T-cell (primary cell): ENCODE measurements around the gene LRRK1. TPM values are rescaled to one million over a fixed set of nuclear protein-coding genes. Genes with fewer than 3 reads are reported as not detected.

Experiments
- ATAC-seq, 4 experiments: fragments of 200-7000 bp in 3 of 4; fragments of 150-1000 bp in 1 of 4; cut with Tn5 transposase; replicated peaks in 1 of 4; 1 replicate in 3 of 4; 2 replicates in 1 of 4; pipeline ENCODE4 v1.10.0; 2021; ENCODE audit warnings: moderate library complexity in 3 of 4, mild to moderate bottlenecking in 2 of 4, moderate number of reproducible peaks in 1 of 4
- CTCF ChIA-PET, 2 donors: fragments of 300-600 bp; sonication (Branson Sonifier 250); formaldehyde crosslinking; loops; one replicate each; lab custom pipeline; 2022; ENCODE audit warnings: antibody characterized with exemption in 2 of 2; lab: Charles Lee
- POLR2A ChIA-PET, 2 donors: fragments of 300-600 bp; sonication (Branson Sonifier 250); formaldehyde crosslinking; loops; one replicate each; lab custom pipeline; 2022; ENCODE audit warnings: antibody characterized with exemption in 2 of 2; lab: Charles Lee
- DNase-seq, 35 experiments: peaks; one replicate each; pipeline versions ENCODE4 v3.0.0 to v3.0.0-alpha.2; 2013 to 2023
- H3K27ac ChIP-seq: one replicate; pipeline ENCODE4 v1.5.1; 2013; ENCODE audit warnings: low read length
- H3K27me3 ChIP-seq, 2 experiments: replicated peaks in 1 of 2; 1 replicate in 1 of 2; 2 replicates in 1 of 2; pipeline versions ENCODE4 v1.6.1 to v1.7.0; 2013; ENCODE audit warnings: low read length in 1 of 2, mixed read lengths in 1 of 2; ENCODE audit not compliant: control insufficient read depth in 2 of 2, insufficient read depth in 2 of 2; ENCODE audit errors: extremely low read depth in 1 of 2
- H3K36me3 ChIP-seq, 2 donors: 1 replicate in 1 of 2; 2 replicates in 1 of 2; pipeline versions ENCODE4 v1.6.1 to v1.7.0; 2013; ENCODE audit warnings: low read length in 1 of 2; ENCODE audit not compliant: control insufficient read depth in 2 of 2, insufficient read depth in 1 of 2; ENCODE audit errors: extremely low read depth in 1 of 2
- H3K4me1 ChIP-seq, 2 experiments: 1 replicate in 1 of 2; 2 replicates in 1 of 2; pipeline versions ENCODE4 v1.6.1 to v1.7.0; 2013; ENCODE audit warnings: low read length in 2 of 2, mixed read lengths in 1 of 2; ENCODE audit not compliant: insufficient read depth in 2 of 2, control insufficient read depth in 1 of 2; ENCODE audit errors: extremely low read depth in 1 of 2
- H3K4me3 ChIP-seq, 2 donors: 1 replicate in 1 of 2; 2 replicates in 1 of 2; pipeline versions ENCODE4 v1.5.1 to v1.7.0; 2013; ENCODE audit warnings: mild to moderate bottlenecking in 2 of 2, low read length in 1 of 2, moderate library complexity in 1 of 2; ENCODE audit not compliant: control insufficient read depth in 1 of 2; ENCODE audit errors: extremely low read depth in 1 of 2
- H3K9me3 ChIP-seq: 2 replicates; pipeline ENCODE4 v1.7.0; 2013
- H3K27ac Mint-ChIP-seq, 2 donors: one replicate each; pipeline ENCODE4 v1.8.0; 2020 to 2021; ENCODE audit warnings: mild to moderate bottlenecking in 2 of 2, mixed read lengths in 2 of 2
- H3K27me3 Mint-ChIP-seq, 2 donors: one replicate each; pipeline ENCODE4 v1.8.0; 2021 to 2022; ENCODE audit warnings: mixed read lengths in 2 of 2
- H3K36me3 Mint-ChIP-seq: one replicate; pipeline ENCODE4 v1.8.0; 2021; ENCODE audit warnings: mixed read lengths
- H3K4me1 Mint-ChIP-seq, 3 donors: one replicate each; pipeline ENCODE4 v1.8.0; 2020 to 2022; ENCODE audit warnings: mixed read lengths in 3 of 3, mild to moderate bottlenecking in 1 of 3
- H3K4me3 Mint-ChIP-seq, 3 donors: one replicate each; pipeline ENCODE4 v1.8.0; 2020 to 2022; ENCODE audit warnings: mild to moderate bottlenecking in 3 of 3, mixed read lengths in 3 of 3, moderate library complexity in 3 of 3
- H3K9me3 Mint-ChIP-seq, 3 donors: one replicate each; pipeline ENCODE4 v1.8.0; 2020 to 2022; ENCODE audit warnings: mixed read lengths in 3 of 3
- WGBS: methylation state at CpG from one replicate; pipeline ENCODE4 v1.1.5; 2013; ENCODE audit warnings: missing lambda C conversion rate; ENCODE audit not compliant: insufficient coverage; 5-methylcytosine and 5-hydroxymethylcytosine counted together
- total RNA-seq, 35 experiments: library from RNA in 6 of 35; stranded (reverse) in 6 of 35; fragments of 120-200 nt in 1 of 35; gene quantifications; one replicate each; pipeline versions ENCODE4 v1.2.1 to v1.2.4 and lab custom pipeline; 2013 to 2026

LRRK1 gene
- total RNA-seq, 5 donors from 2014 or later (not counting 1 experiment from before 2014, with no cell fraction given), result 1.1 to 2.0 (median 1.7) TPM

GRCh38 chr15:101026656-101027272 lies 107.6 kb downstream of the LRRK1 start:
- ATAC-seq (no peak), DNase-seq (peak in 1 of 35 experiments; percentile 19)
- POLR2A ChIA-PET, result no interaction called here
- H3K4me1 Mint-ChIP-seq, result no peaks in the 10 kb centered on the region
- H3K27me3 Mint-ChIP-seq, result peaks cover 8 to 11% of the 10 kb centered on the region in 2 donors
- Histone ChIP-seq H3K36me3 (no peaks in the 10 kb centered on the region), H3K9me3 (no peaks in the 10 kb centered on the region), H3K4me1 (no peaks in the 10 kb centered on the region), H3K27ac (no peak overlapping the region), H3K4me3 (no peak overlapping the region), H3K27me3 (peaks cover 0 to 17% of the 10 kb centered on the region in 2 experiments)
- no peaks in the 10 kb centered on the region for H3K9me3 Mint-ChIP-seq
- CTCF ChIA-PET, result no interaction called here
- H3K4me3 Mint-ChIP-seq, result no peak overlapping the region
- no peaks in the 10 kb centered on the region for H3K36me3 Mint-ChIP-seq
- H3K27ac Mint-ChIP-seq, result no peak overlapping the region
- WGBS, result 78% methylated on average over 12 of the region's 13 CpGs

GRCh38 chr15:101027273-101027901 lies 108.2 kb downstream of the LRRK1 start:
- Histone ChIP-seq H3K4me1 (no peaks in the 10 kb centered on the region), H3K4me3 (no peak overlapping the region), H3K36me3 (no peaks in the 10 kb centered on the region), H3K9me3 (no peaks in the 10 kb centered on the region), H3K27me3 (peaks cover 0 to 17% of the 10 kb centered on the region in 2 experiments), H3K27ac (no peak overlapping the region)
- Mint-ChIP-seq H3K4me3 (no peak overlapping the region), H3K4me1 (no peaks in the 10 kb centered on the region), H3K9me3 (no peaks in the 10 kb centered on the region), H3K27me3 (peaks cover 9 to 12% of the 10 kb centered on the region in 2 donors), H3K27ac (no peak overlapping the region), H3K36me3 (no peaks in the 10 kb centered on the region)
- ATAC-seq (no peak), DNase-seq (peak in 1 of 35 experiments; percentile 18)
- ChIA-PET CTCF (no interaction called here), POLR2A (no interaction called here)
- WGBS, result 83% methylated on average over 17 of the region's 25 CpGs

- CTCF ChIA-PET, result no interaction called here
Observed at GRCh38 chr15:101027920-101028319, 108.8 kb downstream of the LRRK1 start.

GRCh38 chr15:101028321-101028720 lies 109.2 kb downstream of the LRRK1 start:
- peaks cover 14 to 15% of the 10 kb centered on the region in 2 donors for H3K27me3 Mint-ChIP-seq
- 73% methylated on average over 6 of the region's 9 CpGs for WGBS
- Histone ChIP-seq H3K4me3 (no peak overlapping the region), H3K36me3 (no peaks in the 10 kb centered on the region), H3K27ac (no peak overlapping the region), H3K9me3 (no peaks in the 10 kb centered on the region), H3K27me3 (peaks cover 0 to 16% of the 10 kb centered on the region in 2 experiments), H3K4me1 (no peaks in the 10 kb centered on the region)
- POLR2A ChIA-PET, result no interaction called here
- no peaks in the 10 kb centered on the region for H3K36me3 Mint-ChIP-seq
- no peak overlapping the region for H3K27ac Mint-ChIP-seq
- ATAC-seq (no peak), DNase-seq (peak in 1 of 35 experiments; percentile 11)
- H3K9me3 Mint-ChIP-seq, result no peaks in the 10 kb centered on the region
- no peak overlapping the region for H3K4me3 Mint-ChIP-seq
- H3K4me1 Mint-ChIP-seq, result no peaks in the 10 kb centered on the region
- CTCF ChIA-PET, result no interaction called here

More at GRCh38 chr15:101027920-101028319, 108.8 kb downstream of the LRRK1 start:
- no peak for ATAC-seq
- WGBS, result 72% methylated on average over 8 of the region's 13 CpGs
- Mint-ChIP-seq H3K4me3 (no peak overlapping the region), H3K4me1 (no peaks in the 10 kb centered on the region), H3K27ac (no peak overlapping the region), H3K36me3 (no peaks in the 10 kb centered on the region), H3K27me3 (peaks cover 12 to 13% of the 10 kb centered on the region in 2 donors), H3K9me3 (no peaks in the 10 kb centered on the region)
- no peaks in the 10 kb centered on the region for H3K4me1 ChIP-seq
- POLR2A ChIA-PET, result no interaction called here
- no peak overlapping the region for H3K27ac ChIP-seq
- H3K27me3 ChIP-seq, result peaks cover 0 to 17% of the 10 kb centered on the region in 2 experiments
- H3K9me3 ChIP-seq, result no peaks in the 10 kb centered on the region
- H3K36me3 ChIP-seq, result no peaks in the 10 kb centered on the region
- no peak for DNase-seq
- no peak overlapping the region for H3K4me3 ChIP-seq

GRCh38 chr15:101028772-101029438 lies 109.7 kb downstream of the LRRK1 start:
- ChIA-PET CTCF (no interaction called here), POLR2A (no interaction called here)
- H3K36me3 ChIP-seq, result no peaks in the 10 kb centered on the region
- DNase-seq (peak in 1 of 35 experiments; percentile 4), ATAC-seq (no peak)
- H3K27ac ChIP-seq, result no peak overlapping the region
- no peak overlapping the region for H3K4me3 ChIP-seq
- no peaks in the 10 kb centered on the region for H3K9me3 Mint-ChIP-seq
- H3K4me3 Mint-ChIP-seq, result no peak overlapping the region
- no peaks in the 10 kb centered on the region for H3K4me1 Mint-ChIP-seq
- H3K27ac Mint-ChIP-seq, result no peak overlapping the region
- peaks cover 0 to 14% of the 10 kb centered on the region in 2 experiments for H3K27me3 ChIP-seq
- no peaks in the 10 kb centered on the region for H3K36me3 Mint-ChIP-seq
- H3K4me1 ChIP-seq, result no peaks in the 10 kb centered on the region
- H3K27me3 Mint-ChIP-seq, result peaks cover 17% of the 10 kb centered on the region in 2 donors
- no peaks in the 10 kb centered on the region for H3K9me3 ChIP-seq
- WGBS, result 88% methylated on average over 18 of the region's 19 CpGs

- ATAC-seq (no peak), DNase-seq (peak in 1 of 35 experiments; percentile 11)
- 71% methylated on average over 9 of the region's 9 CpGs for WGBS
- Mint-ChIP-seq H3K4me1 (no peaks in the 10 kb centered on the region), H3K9me3 (peaks cover 7 to 9% (median 8%) of the 10 kb centered on the region in 3 donors), H3K27me3 (peaks cover 23 to 25% of the 10 kb centered on the region in 2 donors), H3K27ac (no peak overlapping the region), H3K4me3 (no peak overlapping the region), H3K36me3 (no peaks in the 10 kb centered on the region)
- CTCF ChIA-PET, result no interaction called here
- Histone ChIP-seq H3K27ac (no peak overlapping the region), H3K4me3 (no peak overlapping the region), H3K36me3 (no peaks in the 10 kb centered on the region), H3K27me3 (peaks cover 0 to 14% of the 10 kb centered on the region in 2 experiments), H3K9me3 (no peaks in the 10 kb centered on the region), H3K4me1 (no peaks in the 10 kb centered on the region)
- POLR2A ChIA-PET, result no interaction called here
Observed at GRCh38 chr15:101029971-101030661, 111.0 kb downstream of the LRRK1 start.
